Peyer's patch (tissue), 4 donors: ENCODE data around the gene EPB41L5. TPM values are rescaled to one million over a fixed set of nuclear protein-coding genes. Genes with fewer than 3 reads are reported as not detected.
A peak's percentile ranks its signal among the peaks of the same experiment; 100 is the strongest.

Experiments used
- DNase-seq, 3 donors: peaks; one replicate each; pipeline ENCODE4 v3.0.0-alpha.2; 2017 to 2019
- H3K27ac ChIP-seq, 4 donors: fragments of 200-600 bp; sonication (generic); one replicate each; pipeline ENCODE4 v1.5.1; 2016 to 2019
- H3K27me3 ChIP-seq, 2 donors: fragments of 200-600 bp; sonication (generic); one replicate each; pipeline ENCODE4 v1.5.1; 2019
- H3K36me3 ChIP-seq, 3 donors: fragments of 200-600 bp; sonication (generic); one replicate each; pipeline ENCODE4 v1.5.1; 2016 to 2019
- H3K4me1 ChIP-seq, 4 donors: fragments of 200-600 bp; sonication (generic); one replicate each; pipeline ENCODE4 v1.5.1; 2016 to 2019
- H3K4me3 ChIP-seq, 4 donors: fragments of 200-600 bp; sonication (generic); 1 replicate in 3 of 4; 2 replicates in 1 of 4; pipeline ENCODE4 v1.5.1; 2016 to 2019; ENCODE audit warnings: mild to moderate bottlenecking in 1 of 4
- H3K9me3 ChIP-seq, 4 donors: fragments of 200-600 bp; sonication (generic); one replicate each; pipeline ENCODE4 v1.5.1; 2016 to 2019; ENCODE audit warnings: mild to moderate bottlenecking in 1 of 4
- CTCF ChIP-seq, 6 experiments: fragments of 450-650 bp in 4 of 6; fragments of 200-600 bp in 2 of 6; sonication (generic) in 1 of 6; IDR thresholded peaks; one replicate each; pipeline ENCODE4 v1.5.1; 2017 to 2019; ENCODE audit warnings: antibody characterized with exemption in 6 of 6, mild to moderate bottlenecking in 3 of 6, moderate library complexity in 1 of 6
- POLR2A ChIP-seq, 2 donors: fragments of 450-650 bp; IDR thresholded peaks; one replicate each; pipeline ENCODE4 v1.5.1; 2017; ENCODE audit warnings: antibody characterized with exemption in 2 of 2, mild to moderate bottlenecking in 2 of 2, moderate library complexity in 2 of 2
- small RNA-seq, 2 donors: library from RNA; depleted of rRNA; stranded (forward); fragments of <200 nt; gene quantifications; one replicate each; pipeline ENCODE3, GENCODE V24; 2016
- total RNA-seq, 4 donors: library from RNA; depleted of rRNA; stranded (reverse); fragments of >200 nt; gene quantifications; one replicate each; pipeline ENCODE4 v1.1.0, GENCODE V29; 2016

Gene EPB41L5
- total RNA-seq, 4 donors from 2014 or later: 21.5 to 52.9 (median 41.4) TPM

DNA sequence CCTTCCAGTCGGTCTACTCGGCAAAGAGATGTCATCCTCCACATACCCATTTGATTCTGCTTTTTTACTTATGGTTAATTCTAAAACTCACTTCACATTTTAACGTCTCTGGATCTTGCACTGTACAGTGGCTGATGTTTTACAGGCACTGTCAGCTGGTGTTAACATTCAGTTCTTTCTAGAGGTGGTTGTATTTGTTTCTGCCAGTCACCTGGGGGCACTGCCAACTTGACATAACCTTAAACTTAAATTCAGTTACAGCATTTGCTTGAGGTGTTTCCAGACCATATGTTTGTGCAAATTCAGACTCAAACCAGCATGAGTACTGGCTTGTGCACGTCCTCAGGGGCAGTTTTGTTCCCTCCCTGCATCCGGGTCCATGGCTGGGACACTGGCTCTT is 215.6 kb downstream of the EPB41L5 start:
- Histone ChIP-seq H3K4me3 (no peak overlapping the region), H3K27me3 (no peaks in the 10 kb centered on the region), H3K36me3 (no peaks in the 10 kb centered on the region), H3K9me3 (no peaks in the 10 kb centered on the region), H3K27ac (no peak overlapping the region), H3K4me1 (peaks cover 7 to 40% (median 10%) of the 10 kb centered on the region in 4 donors)
- peak in 2 of 6 experiments; percentile 12 to 24 for TF ChIP-seq CTCF (IDR thresholded peaks at IDR 0.05)
- TF ChIP-seq POLR2A (IDR thresholded peaks at IDR 0.05): no peak
- peak in 1 of 3 donors; percentile 15 for DNase-seq

Small RNA genes lying within 50 kb of the gene (small RNA-seq; reads per million reads assigned to genes)
- gene MTND4LP14 (0 reads per million in 2 donors), gene RF00019 (0 reads per million in 2 donors)

Other genes with a start within 250 kb of the EPB41L5 start
- 10 to 100 TPM; 11.6 to 33.3 (median 20.1) TPM for gene TMEM185B, start 210.3 kb downstream of the EPB41L5 start, total RNA-seq
- gene RALB, start 239.8 kb downstream of the EPB41L5 start, total RNA-seq: 10 to 100 TPM; 49.3 to 61.9 (median 50.2) TPM